Activated T-helper 17 cell treated with anti-CD3 and anti-CD28 coated beads, Interleukin-2, amount 50 U/mL, for 72 hours (primary cell): ENCODE measurements around the gene ARID4A. TPM values are rescaled to one million over a fixed set of nuclear protein-coding genes. Genes with fewer than 3 reads are reported as not detected.
"Not testable (repeated sequence)": the region's sequence is repeated elsewhere in the genome, so short reads cannot be mapped to it uniquely, and the experiment has no call there.

Source experiments
- ATAC-seq: fragments of 150-1000 bp; cut with Tn5 transposase; replicated peaks from 2 replicates; pipeline ENCODE4 v1.10.0; 2021; ENCODE audit warnings: mild to moderate bottlenecking, moderate library complexity
- H3K27ac Mint-ChIP-seq: one replicate; pipeline ENCODE4 v1.8.0; 2022; ENCODE audit warnings: mixed read lengths
- H3K27me3 Mint-ChIP-seq: one replicate; pipeline ENCODE4 v1.8.0; 2022; ENCODE audit warnings: mixed read lengths
- H3K36me3 Mint-ChIP-seq: one replicate; pipeline ENCODE4 v1.8.0; 2022; ENCODE audit warnings: low read depth, mild to moderate bottlenecking, mixed read lengths
- H3K4me1 Mint-ChIP-seq: one replicate; pipeline ENCODE4 v1.8.0; 2022; ENCODE audit warnings: mixed read lengths
- H3K4me3 Mint-ChIP-seq: one replicate; pipeline ENCODE4 v1.8.0; 2022; ENCODE audit warnings: mild to moderate bottlenecking, mixed read lengths
- H3K9me3 Mint-ChIP-seq: one replicate; pipeline ENCODE4 v1.8.0; 2022; ENCODE audit warnings: mixed read lengths
- total RNA-seq, 2 donors: library from RNA; stranded (reverse); gene quantifications; one replicate each; pipeline ENCODE4 v1.2.3, GENCODE V29; 2022

ARID4A gene
- total RNA-seq, 2 donors from 2014 or later: 31.2 to 40.8 TPM

DNA sequence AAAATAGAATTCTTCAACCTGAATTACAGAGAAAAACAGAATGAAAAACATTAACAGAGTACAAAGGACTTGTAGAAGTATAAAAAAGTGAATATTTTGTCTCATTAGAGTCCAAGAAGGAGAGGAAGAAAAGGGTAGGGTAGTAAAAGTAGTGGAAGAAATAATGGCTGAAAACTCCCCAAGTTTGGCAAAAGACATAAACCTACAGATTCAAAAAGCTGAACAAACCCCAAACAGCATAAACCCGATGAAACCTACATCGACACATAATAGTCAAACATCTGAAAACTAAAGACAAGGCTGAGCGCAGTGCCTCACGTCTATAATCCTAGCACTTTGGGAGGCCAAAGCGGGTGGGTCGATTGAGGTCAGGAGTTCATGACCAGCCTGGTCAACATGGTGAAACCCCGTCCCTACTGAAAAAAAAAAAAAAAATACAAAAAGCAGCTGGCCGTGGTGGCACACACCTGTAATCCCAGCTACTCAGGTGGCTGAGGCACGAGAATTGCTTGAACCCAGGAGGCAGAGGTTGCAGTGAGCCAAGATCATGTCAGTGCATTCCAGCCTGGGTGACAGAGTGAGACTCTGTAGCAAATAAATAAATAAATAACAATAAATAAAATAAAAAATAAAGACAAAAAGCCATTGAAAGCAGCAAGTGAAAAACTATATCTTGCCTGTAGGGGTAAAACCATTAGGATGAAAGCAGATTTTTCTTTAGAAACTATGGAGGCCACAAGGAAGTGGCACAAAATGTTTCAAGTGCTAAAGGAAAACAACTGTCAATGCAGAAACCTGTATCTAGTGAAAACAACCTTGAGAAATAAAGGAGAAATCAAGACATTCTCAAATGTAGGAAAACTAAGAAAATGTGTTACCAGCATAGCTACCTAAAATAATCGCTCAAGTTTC is 117.5 kb downstream of the ARID4A start:
- peak overlapping the region; percentile 40 for H3K27ac Mint-ChIP-seq
- H3K36me3 Mint-ChIP-seq: peaks cover 93% of the 10 kb centered on the region
- H3K4me3 Mint-ChIP-seq: no peak overlapping the region
- no peaks in the 10 kb centered on the region for H3K27me3 Mint-ChIP-seq
- peaks cover 14% of the 10 kb centered on the region for H3K4me1 Mint-ChIP-seq
- H3K9me3 Mint-ChIP-seq: no peaks in the 10 kb centered on the region
- ATAC-seq: no peak

DNA sequence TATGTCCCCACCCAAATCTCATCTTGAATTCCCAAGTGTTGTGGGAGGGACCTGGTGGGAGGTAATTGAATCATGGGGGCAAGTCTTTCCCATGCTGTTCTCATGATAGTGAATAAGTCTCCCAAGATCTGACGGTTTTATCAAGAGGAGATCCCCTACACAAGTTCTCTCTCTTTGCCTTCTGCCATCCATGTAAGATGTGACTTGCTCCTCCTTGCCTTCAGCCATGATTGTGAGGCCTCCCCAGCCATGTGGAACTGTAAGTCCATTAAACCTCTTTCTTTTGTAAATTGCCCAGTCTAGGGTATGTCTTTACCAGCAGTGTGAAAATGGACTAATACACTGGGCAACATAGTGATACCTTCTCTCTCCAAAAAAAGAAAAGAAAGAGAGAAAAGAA is 118.6 kb downstream of the ARID4A start:
- H3K4me3 Mint-ChIP-seq, H3K9me3 Mint-ChIP-seq, H3K27me3 Mint-ChIP-seq, ATAC-seq: not testable (repeated sequence)
- Mint-ChIP-seq H3K4me1 (peaks cover 14% of the 10 kb centered on the region), H3K36me3 (peaks cover 93% of the 10 kb centered on the region), H3K27ac (peak overlapping the region; percentile 55)

Other genes with a start within 250 kb of the ARID4A start
- gene ARMH4, start 146.3 kb upstream of the ARID4A start, total RNA-seq: not detected
- gene ACTR10, start 98.4 kb upstream of the ARID4A start, total RNA-seq: 10 to 100 TPM; 33.4 to 37.0 TPM
- 100 to 1,000 TPM; 190 to 352 TPM for gene PSMA3, start 53.7 kb upstream of the ARID4A start, total RNA-seq
- gene TOMM20L, start 97.4 kb downstream of the ARID4A start, total RNA-seq: not detected
- gene TIMM9, start 129.0 kb downstream of the ARID4A start, total RNA-seq: 10 to 100 TPM; 31.9 to 39.8 TPM
- 10 to 100 TPM; 39.7 to 40.6 TPM for gene KIAA0586, start 129.2 kb downstream of the ARID4A start, total RNA-seq